Measurements from ENCODE around the gene SUPT20HL1.

- TF ChIP-seq POLR2A (IDR thresholded peaks at IDR 0.05; ENCODE audit: low read depth, low read length) (no peak), TAF1 (IDR thresholded peaks at IDR 0.05; ENCODE audit: borderline replicate concordance, low read depth, low read length) (no peak)
These were observed 32.3 kb downstream of the SUPT20HL1 start for GRCh38 chrX:24392709-24393108.

Measured in GM12892 (cell line).